RPMI8226 (cell line): ENCODE data around the gene RTF2.
A peak's percentile ranks its signal among the peaks of the same experiment; 100 is the strongest.
"Not testable (repeated sequence)": the region's sequence is repeated elsewhere in the genome, so short reads cannot be mapped to it uniquely, and the experiment has no call there.

ENCODE experiments used
- DNase-seq: peaks from one replicate; pipeline ENCODE4 v3.0.0-alpha.2; 2015

The RTF2 gene

GRCh38 chr20:56554869-56555268, 86.4 kb downstream of the RTF2 start:
- peak; percentile 94 for DNase-seq

DNA sequence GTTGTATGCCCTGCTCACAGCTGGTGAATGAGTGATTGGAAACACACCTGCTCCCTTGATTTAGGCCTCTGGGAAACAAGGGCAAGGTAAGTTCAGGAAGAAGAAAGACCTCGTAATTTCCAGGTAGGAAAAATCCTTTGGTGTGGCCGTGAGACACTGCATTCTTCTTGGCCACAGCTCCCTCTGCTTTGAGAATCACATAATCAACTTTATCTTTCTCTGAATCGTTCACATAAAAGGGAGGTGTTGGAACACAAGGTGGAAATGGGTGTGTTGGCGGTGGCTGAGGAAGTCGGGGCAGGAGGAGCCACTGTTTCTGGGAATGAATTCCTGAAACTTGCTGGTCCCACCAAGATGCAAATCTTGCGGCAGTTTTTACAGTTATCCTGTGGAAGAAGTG, 90.5 kb downstream of the RTF2 start:
- no peak for DNase-seq

DNA sequence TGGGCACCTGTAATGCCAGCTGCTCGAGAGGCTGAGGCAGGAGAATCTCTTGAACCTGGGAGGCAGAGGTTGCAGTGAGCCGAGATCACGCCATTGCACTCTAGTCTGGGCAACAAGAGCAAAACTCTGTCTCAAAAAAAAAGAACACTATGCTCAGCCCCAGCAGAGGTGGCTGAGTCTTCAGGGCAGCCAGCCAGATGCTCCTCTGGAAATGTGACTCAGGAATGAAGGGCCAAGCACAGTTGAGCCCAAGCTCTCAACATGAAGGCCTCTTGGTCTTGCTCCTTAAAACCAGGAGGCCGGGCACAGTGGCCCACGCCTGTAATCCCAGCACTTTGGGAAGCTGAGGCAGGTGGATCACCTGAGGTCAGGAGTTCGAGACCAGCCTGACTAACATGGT, 96.1 kb downstream of the RTF2 start:
- not testable (repeated sequence) for DNase-seq

- DNase-seq, result no peak
These were observed 97.1 kb downstream of the RTF2 start for GRCh38 chr20:56565511-56565910.

GRCh38 chr20:56566621-56567020, 98.2 kb downstream of the RTF2 start:
- peak; percentile 87 for DNase-seq
